Kidney (tissue), 14 donors: ENCODE results near the gene TSEN2. TPM values are rescaled to one million over a fixed set of nuclear protein-coding genes. Genes with fewer than 3 reads are reported as not detected.

Experiments
- DNase-seq, 5 donors: peaks; one replicate each; pipeline ENCODE4 v3.0.0-alpha.2; 2013 to 2020
- FAIRE-seq: peaks from 2 replicates; lab custom pipeline; 2012; peaks lifted over from hg19 to GRCh38; lab: Jason Lieb, UNC
- H3K27ac ChIP-seq, 2 donors: one replicate each; pipeline ENCODE4 v1.7.0; 2013; ENCODE audit warnings: low read depth in 2 of 2, low read length in 2 of 2, inconsistent platforms in 1 of 2
- H3K27me3 ChIP-seq: one replicate; pipeline ENCODE4 v1.7.1; 2013; ENCODE audit warnings: low read length, inconsistent platforms; ENCODE audit not compliant: control insufficient read depth, insufficient read depth
- H3K36me3 ChIP-seq, 3 donors: one replicate each; pipeline versions ENCODE4 v1.7.0 to v1.7.1; 2013; ENCODE audit warnings: low read length in 3 of 3, control low read depth in 1 of 3, inconsistent platforms in 1 of 3; ENCODE audit not compliant: insufficient read depth in 3 of 3, control insufficient read depth in 2 of 3
- H3K4me1 ChIP-seq, 3 donors: one replicate each; pipeline versions ENCODE4 v1.7.0 to v1.7.1; 2013; ENCODE audit warnings: low read length in 3 of 3, inconsistent platforms in 1 of 3, low read depth in 1 of 3; ENCODE audit not compliant: control insufficient read depth in 2 of 3, insufficient read depth in 2 of 3
- H3K4me3 ChIP-seq, 3 donors: one replicate each; pipeline versions ENCODE4 v1.7.0 to v1.8.1; 2013; ENCODE audit warnings: low read length in 3 of 3, control low read depth in 1 of 3, inconsistent platforms in 1 of 3
- H3K9ac ChIP-seq, 3 donors: one replicate each; pipeline versions ENCODE4 v1.7.0 to v1.7.1; 2013; ENCODE audit warnings: low read length in 3 of 3, control low read depth in 1 of 3, inconsistent platforms in 1 of 3
- H3K9me3 ChIP-seq, 3 donors: one replicate each; pipeline versions ENCODE4 v1.7.0 to v1.7.1; 2013; ENCODE audit warnings: low read length in 3 of 3, control low read depth in 1 of 3, inconsistent platforms in 1 of 3; ENCODE audit not compliant: control insufficient read depth in 2 of 3, insufficient read depth in 1 of 3
- CTCF ChIP-seq: IDR thresholded peaks from 3 replicates; pipeline ENCODE4 v1.5.1; 2012; ENCODE audit warnings: mild to moderate bottlenecking, moderate library complexity, borderline replicate concordance; ENCODE audit not compliant: insufficient read depth; ENCODE audit errors: extremely low read depth
- intact Hi-C: fragments of 100-400 bp; cut with DNase I; formaldehyde crosslinking; loops from one replicate; pipeline ENCODE4 v1.11.1; 2022
- polyA plus RNA-seq: library from polyadenylated mRNA; stranded (reverse); fragments of 350-450 nt; fragmentation: Illumina TruSeq; extraction: RNeasy Lipid Tissue Mini Kit (QIAGEN cat#74804); gene quantifications from one replicate; pipeline ENCODE4 v1.2.3, GENCODE V29; 2014; ENCODE audit warnings: low read depth, low replicate concordance; ENCODE audit not compliant: insufficient read depth
- total RNA-seq: library from RNA; stranded (reverse); fragmentation: NEBNext Ultra II Directional; extraction: Animal tissue kit (Norgen Biotek cat#: 25700); gene quantifications from one replicate; pipeline ENCODE4 v1.2.1, GENCODE V29; 2021
- donor health status: control.
- donor health status: control.
- donor health status: control.
- donor health status: control.
- donor health status: control.
- donor health status: DM: yes; HTN: yes; CAD: no.
- donor health status: Normal renal cell carcinoma (clear cell type).

Gene TSEN2
- total and polyA plus RNA-seq, 2 donors from 2014 or later, result 10.3 to 20.7 TPM

GRCh38 chr3:12470680-12471079, 13.6 kb upstream of the TSEN2 start:
- FAIRE-seq (no peak), DNase-seq (no peak)
- no peak overlapping the region for H3K4me3 ChIP-seq
- H3K4me1 ChIP-seq, result peaks cover 0 to 4% (median 0%) of the 10 kb centered on the region in 3 donors
- H3K27me3 ChIP-seq, result no peaks in the 10 kb centered on the region
- no peaks in the 10 kb centered on the region for H3K9me3 ChIP-seq
- H3K9ac ChIP-seq, result no peak overlapping the region
- no peak overlapping the region for H3K27ac ChIP-seq
- no peaks in the 10 kb centered on the region for H3K36me3 ChIP-seq
- no peak for TF ChIP-seq CTCF
- intact Hi-C loops, result no loop called here

GRCh38 chr3:12471241-12471640, 13.0 kb upstream of the TSEN2 start:
- Histone ChIP-seq H3K4me1 (no peaks in the 10 kb centered on the region), H3K9me3 (no peaks in the 10 kb centered on the region), H3K4me3 (no peak overlapping the region), H3K27ac (no peak overlapping the region), H3K36me3 (no peaks in the 10 kb centered on the region), H3K27me3 (no peaks in the 10 kb centered on the region), H3K9ac (no peak overlapping the region)
- DNase-seq, result no peak
- no peak for TF ChIP-seq CTCF
- FAIRE-seq, result no peak
- intact Hi-C loops, result no loop called here

GRCh38 chr3:12472000-12472610, 12.2 kb upstream of the TSEN2 start:
- FAIRE-seq, result no peak
- H3K27ac ChIP-seq, result no peak overlapping the region
- TF ChIP-seq CTCF, result no peak
- no peak overlapping the region for H3K9ac ChIP-seq
- intact Hi-C loops, result no loop called here
- H3K27me3 ChIP-seq, result no peaks in the 10 kb centered on the region
- no peaks in the 10 kb centered on the region for H3K36me3 ChIP-seq
- no peak overlapping the region for H3K4me3 ChIP-seq
- DNase-seq, result no peak
- H3K9me3 ChIP-seq, result no peaks in the 10 kb centered on the region
- H3K4me1 ChIP-seq, result no peaks in the 10 kb centered on the region

GRCh38 chr3:12472796-12473195, 11.5 kb upstream of the TSEN2 start:
- Histone ChIP-seq H3K9me3 (no peaks in the 10 kb centered on the region), H3K9ac (no peak overlapping the region), H3K36me3 (no peaks in the 10 kb centered on the region), H3K4me1 (no peaks in the 10 kb centered on the region), H3K27ac (no peak overlapping the region), H3K27me3 (no peaks in the 10 kb centered on the region), H3K4me3 (no peak overlapping the region)
- intact Hi-C loops, result no loop called here
- no peak for FAIRE-seq
- DNase-seq, result no peak
- no peak for TF ChIP-seq CTCF
